Right renal cortex interstitium (tissue), 3 donors: Measurements from ENCODE around the gene MED13. TPM values are rescaled to one million over a fixed set of nuclear protein-coding genes. Genes with fewer than 3 reads are reported as not detected.

Source experiments
- DNase-seq, 3 donors: peaks; one replicate each; pipeline ENCODE4 v3.0.0-alpha.2; 2013; ENCODE audit warnings: low read depth in 3 of 3, low spot score in 2 of 3
- polyA plus RNA-seq, 3 donors: library from polyadenylated mRNA; unstranded; fragments of 120-200 nt; gene quantifications; one replicate each; pipeline ENCODE4 v1.2.1, GENCODE V29; 2013; ENCODE audit not compliant: insufficient read length in 3 of 3

Gene MED13, protein sequence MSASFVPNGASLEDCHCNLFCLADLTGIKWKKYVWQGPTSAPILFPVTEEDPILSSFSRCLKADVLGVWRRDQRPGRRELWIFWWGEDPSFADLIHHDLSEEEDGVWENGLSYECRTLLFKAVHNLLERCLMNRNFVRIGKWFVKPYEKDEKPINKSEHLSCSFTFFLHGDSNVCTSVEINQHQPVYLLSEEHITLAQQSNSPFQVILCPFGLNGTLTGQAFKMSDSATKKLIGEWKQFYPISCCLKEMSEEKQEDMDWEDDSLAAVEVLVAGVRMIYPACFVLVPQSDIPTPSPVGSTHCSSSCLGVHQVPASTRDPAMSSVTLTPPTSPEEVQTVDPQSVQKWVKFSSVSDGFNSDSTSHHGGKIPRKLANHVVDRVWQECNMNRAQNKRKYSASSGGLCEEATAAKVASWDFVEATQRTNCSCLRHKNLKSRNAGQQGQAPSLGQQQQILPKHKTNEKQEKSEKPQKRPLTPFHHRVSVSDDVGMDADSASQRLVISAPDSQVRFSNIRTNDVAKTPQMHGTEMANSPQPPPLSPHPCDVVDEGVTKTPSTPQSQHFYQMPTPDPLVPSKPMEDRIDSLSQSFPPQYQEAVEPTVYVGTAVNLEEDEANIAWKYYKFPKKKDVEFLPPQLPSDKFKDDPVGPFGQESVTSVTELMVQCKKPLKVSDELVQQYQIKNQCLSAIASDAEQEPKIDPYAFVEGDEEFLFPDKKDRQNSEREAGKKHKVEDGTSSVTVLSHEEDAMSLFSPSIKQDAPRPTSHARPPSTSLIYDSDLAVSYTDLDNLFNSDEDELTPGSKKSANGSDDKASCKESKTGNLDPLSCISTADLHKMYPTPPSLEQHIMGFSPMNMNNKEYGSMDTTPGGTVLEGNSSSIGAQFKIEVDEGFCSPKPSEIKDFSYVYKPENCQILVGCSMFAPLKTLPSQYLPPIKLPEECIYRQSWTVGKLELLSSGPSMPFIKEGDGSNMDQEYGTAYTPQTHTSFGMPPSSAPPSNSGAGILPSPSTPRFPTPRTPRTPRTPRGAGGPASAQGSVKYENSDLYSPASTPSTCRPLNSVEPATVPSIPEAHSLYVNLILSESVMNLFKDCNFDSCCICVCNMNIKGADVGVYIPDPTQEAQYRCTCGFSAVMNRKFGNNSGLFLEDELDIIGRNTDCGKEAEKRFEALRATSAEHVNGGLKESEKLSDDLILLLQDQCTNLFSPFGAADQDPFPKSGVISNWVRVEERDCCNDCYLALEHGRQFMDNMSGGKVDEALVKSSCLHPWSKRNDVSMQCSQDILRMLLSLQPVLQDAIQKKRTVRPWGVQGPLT (N-terminal part only)
- polyA plus RNA-seq = 10 to 100 TPM; 49.5 to 53.1 (median 51.9) TPM

GRCh38 chr17:62064791-62065563 is at the start of gene MED13:
TSS of gene MED13 (minus strand) at chr17:62065278. CDS start at chr17:62065205, 73 bp downstream.
- no peak for DNase-seq

GRCh38 chr17:62112229-62112628 is 47.2 kb upstream of the MED13 start:
- DNase-seq = no peak

- no peak for DNase-seq
Observed at GRCh38 chr17:62111562-62112171, 46.6 kb upstream of the MED13 start.

DNA sequence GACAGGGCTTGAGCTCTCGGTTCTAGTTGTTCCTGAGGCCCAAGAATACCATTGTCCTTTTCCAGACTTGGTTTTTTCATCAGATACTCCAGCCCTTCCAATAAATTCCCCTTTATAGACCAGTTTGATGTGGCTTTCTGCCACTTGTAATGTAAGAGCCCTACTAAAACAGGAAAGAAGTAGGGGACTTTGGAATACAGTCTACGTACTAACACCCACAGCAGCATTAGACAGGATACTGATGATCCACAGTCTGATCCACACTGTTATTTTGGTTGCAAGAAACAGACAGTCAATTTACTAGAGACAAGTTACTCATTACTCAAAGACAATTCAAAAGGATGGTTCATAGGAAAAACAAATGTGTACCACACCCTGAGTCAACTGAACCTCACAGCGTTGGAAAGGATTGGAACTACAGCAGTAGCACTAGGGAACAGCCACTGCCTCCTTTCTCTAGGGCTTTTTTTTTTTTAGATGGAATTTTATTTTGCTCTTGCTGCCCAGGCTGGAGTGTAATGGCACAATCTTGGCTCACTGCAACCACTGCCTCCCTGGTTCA is 45.9 kb upstream of the MED13 start:
- DNase-seq = no peak

DNA sequence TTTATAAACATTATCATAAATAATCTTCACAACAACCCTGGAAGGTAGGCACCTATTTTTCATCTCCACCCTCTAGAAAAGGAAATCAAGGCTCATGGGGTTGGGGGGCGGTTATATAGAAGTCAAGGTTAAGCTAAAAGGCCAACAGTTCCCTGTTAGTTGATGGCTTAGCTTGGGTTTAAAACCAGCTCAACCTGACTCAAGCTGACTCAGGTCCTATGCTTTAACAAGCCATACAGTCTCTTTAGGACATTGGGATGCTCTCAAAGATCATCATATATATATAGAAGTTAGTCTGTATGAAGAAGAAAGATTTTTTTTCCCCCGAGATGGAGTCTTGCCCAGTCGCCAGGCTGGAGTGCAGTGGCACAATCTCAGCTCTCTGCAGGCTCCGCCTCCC is 44.8 kb upstream of the MED13 start:
- no peak for DNase-seq

- DNase-seq = peak in 1 of 3 donors; percentile 4
Observed at GRCh38 chr17:62109378-62109902, 44.4 kb upstream of the MED13 start.

- no peak for DNase-seq
Observed at GRCh38 chr17:62105861-62106260, 40.8 kb upstream of the MED13 start.

- DNase-seq = no peak
Observed at GRCh38 chr17:62105357-62105756, 40.3 kb upstream of the MED13 start.

- no peak for DNase-seq
Observed at GRCh38 chr17:62101515-62101914, 36.4 kb upstream of the MED13 start.

DNA sequence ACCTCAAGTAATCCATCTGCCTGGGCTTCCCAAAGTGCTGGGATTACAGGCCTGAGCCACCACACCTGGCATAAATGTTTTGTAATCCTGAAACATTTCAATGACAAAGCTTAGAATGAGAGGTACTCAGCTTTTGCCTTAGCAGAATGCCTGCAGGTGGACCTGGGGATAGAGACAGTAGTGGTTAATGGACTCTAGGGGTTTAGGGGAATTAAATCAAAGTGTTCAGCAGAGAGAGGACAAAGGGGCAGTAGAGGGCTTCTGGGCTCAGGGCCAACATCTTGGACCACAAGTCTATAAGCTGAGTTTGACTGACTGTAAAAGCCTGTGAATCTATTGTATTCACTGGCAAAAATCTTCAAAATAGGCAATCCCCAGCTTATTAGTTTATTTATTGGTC is 36.0 kb upstream of the MED13 start:
- DNase-seq = no peak

DNA sequence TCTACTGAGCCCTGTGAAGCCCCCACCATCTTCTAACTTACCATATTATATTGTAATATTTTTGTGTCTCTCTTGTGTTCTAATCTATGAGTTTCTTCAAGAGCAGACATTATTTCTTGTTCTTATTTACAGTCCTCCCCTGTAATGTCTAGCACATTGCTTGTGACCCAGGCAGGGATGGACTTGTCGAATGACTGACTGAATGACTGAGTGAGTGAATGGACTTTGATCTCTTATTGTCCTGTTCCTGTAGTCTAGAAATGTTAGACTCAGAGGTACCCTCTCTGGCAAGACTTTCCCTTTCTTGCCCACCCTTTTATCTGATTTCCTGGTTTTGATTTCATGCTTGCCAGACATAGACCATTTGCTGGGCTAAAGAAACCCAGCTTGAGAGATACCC is 35.0 kb upstream of the MED13 start:
- DNase-seq = no peak

- no peak for DNase-seq
Observed at GRCh38 chr17:62099532-62099931, 34.5 kb upstream of the MED13 start.

DNA sequence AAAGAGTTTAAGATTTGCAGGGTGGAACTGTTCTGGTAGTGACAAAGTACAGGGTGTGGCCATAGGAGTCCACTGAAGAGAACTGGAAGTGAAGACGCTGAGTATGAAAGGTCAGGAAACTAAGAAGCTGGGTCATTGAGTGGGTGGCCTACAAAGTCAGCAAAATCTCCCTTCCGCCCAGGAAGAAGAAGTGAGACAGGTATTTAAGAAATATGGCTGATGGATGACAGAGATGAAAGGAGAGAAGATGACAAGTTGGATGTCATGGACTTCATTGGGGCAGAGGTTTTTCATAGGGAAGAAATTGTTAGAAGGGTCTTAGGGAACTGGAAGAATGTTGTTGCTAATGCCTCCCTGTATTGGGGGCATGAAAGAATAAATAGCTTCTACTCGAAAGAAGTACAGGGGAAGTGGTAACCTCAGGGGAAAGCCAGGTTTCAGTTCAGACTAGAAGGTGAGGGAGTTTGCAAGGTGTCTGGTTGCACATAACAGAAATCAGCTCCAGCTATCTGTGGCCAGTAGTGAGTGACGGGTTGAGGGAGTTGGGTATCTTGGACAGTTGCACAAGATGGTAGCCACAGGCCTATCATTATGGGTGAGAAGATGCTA is 33.6 kb upstream of the MED13 start:
- DNase-seq = no peak

DNA sequence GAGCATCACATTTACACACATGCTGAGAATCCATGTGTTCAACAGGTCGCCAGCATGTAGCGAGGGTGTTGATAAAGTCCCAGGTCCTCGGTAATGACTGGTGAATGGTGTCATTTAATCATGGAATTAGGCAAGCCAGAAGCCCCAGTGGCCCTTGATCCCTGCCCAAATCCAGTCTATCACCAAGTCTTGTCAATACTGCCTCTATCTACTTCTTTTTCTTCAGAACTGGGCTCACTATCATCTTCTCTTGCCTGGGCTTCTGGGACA is 31.3 kb upstream of the MED13 start:
- no peak for DNase-seq

DNA sequence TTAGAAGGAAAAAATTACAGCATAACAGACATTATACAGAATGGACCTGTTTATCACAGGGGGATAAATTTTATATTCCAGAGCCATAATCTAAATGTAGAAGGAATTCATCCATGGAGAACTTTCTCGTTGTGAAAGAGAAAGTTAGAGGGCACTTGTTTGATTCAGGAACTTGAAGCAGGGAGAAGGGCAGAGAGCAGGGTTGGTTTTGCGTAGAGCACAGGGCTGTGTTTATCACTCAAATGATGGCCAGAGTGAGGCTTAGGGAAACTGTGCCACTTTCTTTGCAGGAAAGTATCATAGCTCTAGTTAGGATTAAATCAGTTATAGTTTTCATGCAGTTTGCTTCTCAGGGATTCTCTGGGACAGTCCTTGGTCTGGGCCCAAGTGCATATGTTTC is 29.1 kb upstream of the MED13 start:
- no peak for DNase-seq

- DNase-seq = no peak
Observed at GRCh38 chr17:62093188-62094155, 28.4 kb upstream of the MED13 start.

DNA sequence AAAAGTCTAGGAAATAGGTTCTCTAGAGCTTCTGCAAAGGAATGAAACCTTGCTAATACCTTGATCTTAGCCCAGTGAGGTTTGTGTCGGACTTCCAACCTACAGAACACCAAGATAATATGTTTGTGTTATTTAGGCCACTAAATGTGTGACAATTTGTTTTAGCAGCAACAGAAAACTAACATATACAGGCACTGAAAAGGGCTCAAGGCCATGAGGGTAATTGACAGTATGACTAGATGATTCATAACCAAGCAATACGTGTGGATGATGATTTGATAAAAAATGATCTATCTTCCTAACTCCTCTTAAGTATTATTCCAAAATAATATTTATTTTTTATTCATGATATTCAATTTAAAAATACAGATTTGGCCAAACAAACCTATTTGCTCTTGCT is 27.7 kb upstream of the MED13 start:
- no peak for DNase-seq

GRCh38 chr17:62091804-62092203 is 26.7 kb upstream of the MED13 start:
- no peak for DNase-seq
